ENCODE measurements around the gene PDE4D.

DNA sequence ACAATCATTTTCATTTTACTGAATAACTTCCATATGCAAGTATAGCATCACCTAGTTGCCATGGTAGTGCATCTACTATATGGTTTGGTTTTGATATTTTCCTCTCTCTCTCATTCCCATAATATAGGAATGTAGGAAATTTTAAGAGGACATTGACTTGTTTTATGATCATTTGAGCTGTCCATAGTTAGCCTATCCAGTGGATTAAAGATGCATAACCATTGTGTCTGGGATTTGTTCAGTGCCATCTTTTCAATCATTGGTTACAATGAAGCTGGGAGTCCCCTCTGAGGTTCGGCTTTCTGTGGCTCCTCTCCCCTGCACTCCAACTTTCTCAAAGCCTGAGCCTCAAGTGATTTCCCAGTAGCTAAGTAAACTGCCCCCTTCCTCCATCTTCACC, 852.2 kb downstream of the PDE4D start:
- TF ChIP-seq CTCF (IDR thresholded peaks at IDR 0.05; ENCODE audit: low read length) (no peak), EZH2 (optimal IDR thresholded peaks at IDR 0.05; ENCODE audit: low read depth, low read length) (no peak)

Data from MM.1S (cell line).